ENCODE measurements around the gene CALM1.

CALM1 gene

GRCh38 chr14:90354551-90355298 lies 42.1 kb upstream of the CALM1 start:
- no peak for TF ChIP-seq FOXM1 (IDR thresholded peaks at IDR 0.05; ENCODE audit: borderline replicate concordance, low read depth)
- no peak for TF ChIP-seq TAF1 (IDR thresholded peaks at IDR 0.05; ENCODE audit: low read depth)
- no peak for TF ChIP-seq REST (IDR thresholded peaks at IDR 0.05; ENCODE audit: low read depth)
- TF ChIP-seq EP300 (IDR thresholded peaks at IDR 0.05; ENCODE audit: borderline replicate concordance), result no peak

GRCh38 chr14:90355540-90356518 lies 41.0 kb upstream of the CALM1 start:
- TF ChIP-seq USF1 (IDR thresholded peaks at IDR 0.05), result no peak
- TF ChIP-seq TEAD4 (IDR thresholded peaks at IDR 0.05), result no peak
- no peak for TF ChIP-seq EP300 (IDR thresholded peaks at IDR 0.05; ENCODE audit: borderline replicate concordance)
- no peak for TF ChIP-seq CEBPB (IDR thresholded peaks at IDR 0.05)
- no peak for TF ChIP-seq REST (IDR thresholded peaks at IDR 0.05; ENCODE audit: low read depth)
- TF ChIP-seq TAF1 (IDR thresholded peaks at IDR 0.05; ENCODE audit: low read depth), result no peak
- TF ChIP-seq TCF12 (IDR thresholded peaks at IDR 0.05; ENCODE audit: low read depth), result no peak
- no peak for TF ChIP-seq NFIC (IDR thresholded peaks at IDR 0.05)
- no peak for TF ChIP-seq CREB1 (IDR thresholded peaks at IDR 0.05; ENCODE audit: low read depth)
- TF ChIP-seq YY1 (IDR thresholded peaks at IDR 0.05; ENCODE audit: low read depth), result no peak
- no peak for TF ChIP-seq FOXM1 (IDR thresholded peaks at IDR 0.05; ENCODE audit: borderline replicate concordance, low read depth)
- no peak for TF ChIP-seq EGR1 (IDR thresholded peaks at IDR 0.05)
- no peak for TF ChIP-seq RAD21 (IDR thresholded peaks at IDR 0.05; ENCODE audit: low read depth)
- TF ChIP-seq MAX (IDR thresholded peaks at IDR 0.05), result no peak
- no peak for TF ChIP-seq ZBTB7A (IDR thresholded peaks at IDR 0.05; ENCODE audit: low read depth)

GRCh38 chr14:90356925-90357324 lies 39.9 kb upstream of the CALM1 start:
- TF ChIP-seq TEAD4 (IDR thresholded peaks at IDR 0.05), result no peak
- TF ChIP-seq EP300 (IDR thresholded peaks at IDR 0.05; ENCODE audit: borderline replicate concordance), result no peak
- TF ChIP-seq TAF1 (IDR thresholded peaks at IDR 0.05; ENCODE audit: low read depth), result no peak
- no peak for TF ChIP-seq CREB1 (IDR thresholded peaks at IDR 0.05; ENCODE audit: low read depth)
- no peak for TF ChIP-seq RAD21 (IDR thresholded peaks at IDR 0.05; ENCODE audit: low read depth)
- TF ChIP-seq EGR1 (IDR thresholded peaks at IDR 0.05), result no peak
- TF ChIP-seq MAX (IDR thresholded peaks at IDR 0.05), result no peak
- no peak for TF ChIP-seq YY1 (IDR thresholded peaks at IDR 0.05; ENCODE audit: low read depth)
- TF ChIP-seq CEBPB (IDR thresholded peaks at IDR 0.05), result no peak
- TF ChIP-seq USF1 (IDR thresholded peaks at IDR 0.05), result no peak
- no peak for TF ChIP-seq FOXM1 (IDR thresholded peaks at IDR 0.05; ENCODE audit: borderline replicate concordance, low read depth)
- no peak for TF ChIP-seq TCF12 (IDR thresholded peaks at IDR 0.05; ENCODE audit: low read depth)
- TF ChIP-seq ZBTB7A (IDR thresholded peaks at IDR 0.05; ENCODE audit: low read depth), result no peak
- TF ChIP-seq NFIC (IDR thresholded peaks at IDR 0.05), result no peak
- no peak for TF ChIP-seq REST (IDR thresholded peaks at IDR 0.05; ENCODE audit: low read depth)
